H9 (cell line): ENCODE measurements around the gene CACNA1A. TPM values are rescaled to one million over a fixed set of nuclear protein-coding genes. Genes with fewer than 3 reads are reported as not detected.

Source experiments
- DNase-seq: peaks from one replicate; pipeline ENCODE4 v3.0.0-alpha.2; 2017
- H2AFZ ChIP-seq: one replicate; pipeline ENCODE4 v1.6.1; 2013; ENCODE audit warnings: mild to moderate bottlenecking, low read length, control low read depth, moderate library complexity
- H2AK5ac ChIP-seq: 2 replicates; pipeline ENCODE4 v1.6.1; 2013; ENCODE audit warnings: low read length, control low read depth, mixed read lengths; ENCODE audit not compliant: insufficient read length
- H2BK120ac ChIP-seq: one replicate; pipeline ENCODE4 v1.6.1; 2013; ENCODE audit warnings: low read depth, mild to moderate bottlenecking, low read length, control low read depth, inconsistent platforms; ENCODE audit not compliant: poor library complexity, severe bottlenecking
- H2BK12ac ChIP-seq: 2 replicates; pipeline ENCODE4 v1.6.1; 2013; ENCODE audit warnings: low read length, control low read depth, mixed read lengths, low read depth; ENCODE audit not compliant: insufficient read length
- H2BK15ac ChIP-seq: 2 replicates; pipeline ENCODE4 v1.6.1; 2013; ENCODE audit warnings: low read depth, low read length, control low read depth
- H2BK20ac ChIP-seq: one replicate; pipeline ENCODE4 v1.6.1; 2013; ENCODE audit warnings: low read depth, mild to moderate bottlenecking, low read length, control low read depth, inconsistent platforms; ENCODE audit not compliant: poor library complexity, severe bottlenecking
- H2BK5ac ChIP-seq: 2 replicates; pipeline ENCODE4 v1.6.1; 2013; ENCODE audit warnings: low read length, control low read depth, mixed read lengths; ENCODE audit not compliant: insufficient read length
- H3K14ac ChIP-seq: 2 replicates; pipeline ENCODE4 v1.6.1; 2013; ENCODE audit warnings: low read length, control low read depth; ENCODE audit not compliant: insufficient read depth
- H3K18ac ChIP-seq: 2 replicates; pipeline ENCODE4 v1.6.1; 2013; ENCODE audit warnings: low read depth, mild to moderate bottlenecking, mixed read lengths, low read length, control low read depth; ENCODE audit not compliant: insufficient read length
- H3K23ac ChIP-seq: 2 replicates; pipeline ENCODE4 v1.6.1; 2013; ENCODE audit warnings: low read length, control low read depth, mixed read lengths, low read depth; ENCODE audit not compliant: insufficient read length
- H3K23me2 ChIP-seq: 2 replicates; pipeline ENCODE4 v1.6.1; 2013; ENCODE audit warnings: low read depth, mild to moderate bottlenecking, mixed read lengths, low read length, control low read depth; ENCODE audit not compliant: insufficient read length, poor library complexity, severe bottlenecking
- H3K27ac ChIP-seq: 2 replicates; pipeline ENCODE4 v1.5.1; 2013; ENCODE audit warnings: low read length, control low read depth, mixed read lengths, low read depth; ENCODE audit not compliant: insufficient read length
- H3K27me3 ChIP-seq: 2 replicates; pipeline ENCODE4 v1.6.1; 2013; ENCODE audit warnings: low read length, control low read depth, inconsistent platforms; ENCODE audit not compliant: insufficient read depth
- H3K4ac ChIP-seq: 2 replicates; pipeline ENCODE4 v1.6.1; 2013; ENCODE audit warnings: low read depth, mild to moderate bottlenecking, control low read depth, inconsistent platforms, low read length, moderate library complexity
- H3K4me1 ChIP-seq: 2 replicates; pipeline ENCODE4 v1.6.1; 2013; ENCODE audit warnings: low read length, control low read depth, inconsistent platforms; ENCODE audit not compliant: insufficient read depth
- H3K4me2 ChIP-seq: 2 replicates; pipeline ENCODE4 v1.6.1; 2013; ENCODE audit warnings: low read length, control low read depth, mixed read lengths; ENCODE audit not compliant: insufficient read length, insufficient read depth
- H3K56ac ChIP-seq: 2 replicates; pipeline ENCODE4 v1.6.1; 2013; ENCODE audit warnings: low read depth, mild to moderate bottlenecking, mixed read lengths, low read length, control low read depth; ENCODE audit not compliant: insufficient read length
- H3K79me1 ChIP-seq: 2 replicates; pipeline ENCODE4 v1.6.1; 2013; ENCODE audit warnings: low read depth, mild to moderate bottlenecking, moderate library complexity, low read length, control low read depth, inconsistent platforms; ENCODE audit not compliant: insufficient read depth, poor library complexity, severe bottlenecking
- H3K79me2 ChIP-seq: 2 replicates; pipeline ENCODE4 v1.6.1; 2013; ENCODE audit warnings: low read length, control low read depth, inconsistent platforms; ENCODE audit not compliant: insufficient read depth
- H3K9ac ChIP-seq: 2 replicates; pipeline ENCODE4 v1.6.1; 2013; ENCODE audit warnings: low read length, control low read depth, mixed read lengths; ENCODE audit not compliant: insufficient read length; ENCODE audit errors: extremely low read depth
- H3K9me3 ChIP-seq: one replicate; pipeline ENCODE4 v1.6.1; 2013; ENCODE audit warnings: low read depth, low read length, inconsistent platforms; ENCODE audit not compliant: control insufficient read depth
- H3T11ph ChIP-seq: one replicate; pipeline ENCODE4 v1.6.1; 2013; ENCODE audit warnings: mild to moderate bottlenecking, low read length, control low read depth, inconsistent platforms
- H4K20me1 ChIP-seq: one replicate; pipeline ENCODE4 v1.6.1; 2013; ENCODE audit not compliant: control insufficient read depth, insufficient read length, insufficient read depth
- H4K5ac ChIP-seq: 2 replicates; pipeline ENCODE4 v1.6.1; 2013; ENCODE audit warnings: low read depth, mild to moderate bottlenecking, mixed read lengths, low read length, control low read depth; ENCODE audit not compliant: insufficient read length
- H4K8ac ChIP-seq: replicated peaks from 2 replicates; pipeline ENCODE4 v1.6.1; 2013; ENCODE audit warnings: low read length, control low read depth, mixed read lengths, low read depth; ENCODE audit not compliant: insufficient read length
- H4K91ac ChIP-seq: 2 replicates; pipeline ENCODE4 v1.6.1; 2013; ENCODE audit warnings: low read depth, mild to moderate bottlenecking, moderate library complexity, mixed read lengths, low read length, control low read depth; ENCODE audit not compliant: insufficient read length
- H3K27ac Mint-ChIP-seq, 3 experiments: 2 replicates in 2 of 3; 3 replicates in 1 of 3; pipeline ENCODE4 v1.8.0; 2020 to 2021; ENCODE audit warnings: mixed read lengths in 3 of 3, mild to moderate bottlenecking in 1 of 3, moderate library complexity in 1 of 3
- H3K27me3 Mint-ChIP-seq: 2 replicates; pipeline ENCODE4 v1.8.0; 2021; ENCODE audit warnings: low read depth, mild to moderate bottlenecking, moderate library complexity, mixed read lengths
- H3K36me3 Mint-ChIP-seq, 3 experiments: 2 replicates in 2 of 3; 3 replicates in 1 of 3; pipeline ENCODE4 v1.8.0; 2020 to 2021; ENCODE audit warnings: low read depth in 3 of 3, mixed read lengths in 3 of 3; ENCODE audit not compliant: insufficient read depth in 1 of 3
- H3K4me1 Mint-ChIP-seq, 2 experiments: 2 replicates each; pipeline ENCODE4 v1.8.0; 2020; ENCODE audit warnings: mixed read lengths in 2 of 2
- H3K4me3 Mint-ChIP-seq, 2 experiments: 2 replicates in 1 of 2; 3 replicates in 1 of 2; pipeline ENCODE4 v1.8.0; 2020 to 2021; ENCODE audit warnings: mild to moderate bottlenecking in 2 of 2, mixed read lengths in 2 of 2, moderate library complexity in 1 of 2
- H3K9me3 Mint-ChIP-seq, 2 experiments: 2 replicates in 1 of 2; 3 replicates in 1 of 2; pipeline ENCODE4 v1.8.0; 2020; ENCODE audit warnings: mild to moderate bottlenecking in 2 of 2, mixed read lengths in 2 of 2, moderate library complexity in 1 of 2
- CTCF ChIP-seq: fragments of 200-600 bp; sonication (generic); conservative IDR thresholded peaks from 3 replicates; pipeline ENCODE4 v1.8.0; 2021; ENCODE audit warnings: antibody characterized with exemption, mild to moderate bottlenecking
- WGBS: extraction: QIAGEN DNeasy Blood & Tissue Kit; methylation state at CpG from one replicate; pipeline ENCODE4 v1.1.7; 2013; ENCODE audit warnings: missing lambda C conversion rate, low lambda C conversion rate, mixed read lengths; ENCODE audit not compliant: insufficient read length; ENCODE audit errors: extremely low coverage; 5-methylcytosine and 5-hydroxymethylcytosine counted together
- total RNA-seq: library from RNA; stranded (reverse); gene quantifications from 2 replicates; pipeline ENCODE4 v1.2.1, GENCODE V29; 2021

The CACNA1A gene
- total RNA-seq, 1 experiment from 2014 or later, result 8.0 TPM

- H3K9me3 Mint-ChIP-seq, result peaks cover 6 to 8% of the 10 kb centered on the region in 2 experiments; a peak in 4 of 5 replicates
- H4K91ac ChIP-seq, result no peak overlapping the region
- no peak overlapping the region for H3K14ac ChIP-seq
- H3K27me3 Mint-ChIP-seq, result peaks cover 5% of the 10 kb centered on the region
- no peak for DNase-seq
- no peaks in the 10 kb centered on the region for H3K79me1 ChIP-seq
- no peaks in the 10 kb centered on the region for H3K4me1 Mint-ChIP-seq
- no peak overlapping the region for H2BK120ac ChIP-seq
- H4K20me1 ChIP-seq, result no peaks in the 10 kb centered on the region
- H3K27ac ChIP-seq, result no peak overlapping the region
- H3K27me3 ChIP-seq, result no peaks in the 10 kb centered on the region
- no CpG with 5 or more reads among the region's 6 CpGs for WGBS
- TF ChIP-seq CTCF, result no peak
- no peak overlapping the region for H3K4ac ChIP-seq
- H3K27ac Mint-ChIP-seq, result no peak overlapping the region
- H3K79me2 ChIP-seq, result no peaks in the 10 kb centered on the region
- H2AFZ ChIP-seq, result no peak overlapping the region
- H4K8ac ChIP-seq, result no peak overlapping the region
- H3K56ac ChIP-seq, result no peak overlapping the region
- no peak overlapping the region for H2BK15ac ChIP-seq
- no peak overlapping the region for H3T11ph ChIP-seq
- H3K4me1 ChIP-seq, result no peaks in the 10 kb centered on the region
- no peak overlapping the region for H3K4me3 Mint-ChIP-seq
- H3K18ac ChIP-seq, result no peak overlapping the region
- H3K36me3 Mint-ChIP-seq, result peaks cover 8 to 11% (median 10%) of the 10 kb centered on the region in 3 experiments
- no peak overlapping the region for H2BK5ac ChIP-seq
- no peaks in the 10 kb centered on the region for H3K23me2 ChIP-seq
- no peak overlapping the region for H3K23ac ChIP-seq
- no peak overlapping the region for H2BK20ac ChIP-seq
- no peak overlapping the region for H2AK5ac ChIP-seq
- no peak overlapping the region for H3K9ac ChIP-seq
- H3K4me2 ChIP-seq, result no peak overlapping the region
- no peak overlapping the region for H4K5ac ChIP-seq
- H2BK12ac ChIP-seq, result no peak overlapping the region
- H3K9me3 ChIP-seq, result no peaks in the 10 kb centered on the region
These were observed 155.5 kb downstream of the CACNA1A start for GRCh38 chr19:13350759-13351158.
